H1 (cell line): ENCODE results near the gene TBC1D16. TPM values are rescaled to one million over a fixed set of nuclear protein-coding genes. Genes with fewer than 3 reads are reported as not detected.

Source experiments
- EGR1 ChIP-seq: IDR thresholded peaks from 2 replicates; pipeline ENCODE4 v1.6.1; 2011; ENCODE audit warnings: low read depth, low read length, borderline replicate concordance
- YY1 ChIP-seq: IDR thresholded peaks from 2 replicates; pipeline ENCODE4 v1.6.1; 2011; ENCODE audit warnings: low read depth, mild to moderate bottlenecking, low read length
- polyA plus RNA-seq, 7 experiments: library from polyadenylated mRNA; depleted of rRNA in 3 of 7; stranded (reverse) in 5 of 7; unstranded in 2 of 7; fragments of >200 nt in 5 of 7; fragments of 200-250 nt in 2 of 7; gene quantifications; 1 replicate in 5 of 7; 2 replicates in 1 of 7; 4 replicates in 1 of 7; pipeline versions ENCODE4 v1.2.1 to v1.2.3, GENCODE V29; 2011 to 2013; ENCODE audit warnings: missing spikeins in 2 of 7, mixed read lengths in 2 of 7
- total RNA-seq: library from RNA; stranded (reverse); fragmentation: NEBNext Ultra II Directional; extraction: Animal tissue kit (Norgen Biotek cat#: 25700); gene quantifications from 2 replicates; pipeline ENCODE4 v1.2.1, GENCODE V29; 2021

The TBC1D16 gene
- total and polyA plus RNA-seq, 2 of the 8 experiments (the other 6 are each of a cell fraction or from before 2014, with no cell fraction given) = 21.1 to 109 TPM

GRCh38 chr17:80021600-80021999 is 14.1 kb downstream of the TBC1D16 start (continued):
- TF ChIP-seq EGR1 = no peak
- TF ChIP-seq YY1 = no peak
